Neural progenitor cell (in vitro differentiated cells): ENCODE measurements around the gene PTPRN2. TPM values are rescaled to one million over a fixed set of nuclear protein-coding genes. Genes with fewer than 3 reads are reported as not detected.

Source experiments
- DNase-seq: peaks from one replicate; pipeline ENCODE4 v3.0.0-alpha.2; 2016; ENCODE audit warnings: low spot score
- H2AFZ ChIP-seq: fragments of 200-600 bp; sonication (generic); replicated peaks from 2 replicates; pipeline ENCODE4 v1.6.1; 2016; ENCODE audit warnings: antibody characterized with exemption
- H3F3A ChIP-seq: fragments of 200-600 bp; sonication (generic); 2 replicates; pipeline ENCODE4 v1.6.1; 2016; ENCODE audit warnings: antibody characterized with exemption, low read depth
- H3K27ac ChIP-seq: fragments of 200-600 bp; sonication (generic); 2 replicates; pipeline ENCODE4 v1.5.1; 2016; ENCODE audit warnings: mild to moderate bottlenecking
- H3K27me3 ChIP-seq: fragments of 200-600 bp; sonication (generic); 2 replicates; pipeline ENCODE4 v1.6.1; 2016; ENCODE audit warnings: mild to moderate bottlenecking, moderate library complexity
- H3K36me3 ChIP-seq: fragments of 200-600 bp; sonication (generic); 2 replicates; pipeline ENCODE4 v1.5.1; 2016
- H3K4me1 ChIP-seq: fragments of 200-600 bp; sonication (generic); 2 replicates; pipeline ENCODE4 v1.6.1; 2016; ENCODE audit warnings: mixed run types
- H3K4me2 ChIP-seq: fragments of 200-600 bp; sonication (generic); 2 replicates; pipeline ENCODE4 v1.6.1; 2016
- H3K4me3 ChIP-seq: fragments of 200-600 bp; sonication (generic); 2 replicates; pipeline ENCODE4 v1.5.1; 2016
- H3K79me2 ChIP-seq: fragments of 200-600 bp; sonication (generic); 2 replicates; pipeline ENCODE4 v1.6.1; 2016; ENCODE audit warnings: low read depth
- H3K9ac ChIP-seq: fragments of 200-600 bp; sonication (generic); 2 replicates; pipeline ENCODE4 v1.6.1; 2016
- H3K9me3 ChIP-seq: fragments of 200-600 bp; sonication (generic); 2 replicates; pipeline ENCODE4 v1.5.1; 2016; ENCODE audit warnings: low read depth
- H4K20me1 ChIP-seq: fragments of 200-600 bp; sonication (generic); 2 replicates; pipeline ENCODE4 v1.6.1; 2016; ENCODE audit warnings: low read depth
- H3K27ac Mint-ChIP-seq: 3 replicates; pipeline ENCODE4 v1.8.0; 2021; ENCODE audit warnings: mixed read lengths
- H3K27me3 Mint-ChIP-seq: 2 replicates; pipeline ENCODE4 v1.8.0; 2022; ENCODE audit warnings: low read depth, mild to moderate bottlenecking, inconsistent platforms, moderate library complexity, mixed read lengths; ENCODE audit not compliant: insufficient read depth
- H3K36me3 Mint-ChIP-seq: 3 replicates; pipeline ENCODE4 v1.8.0; 2021; ENCODE audit warnings: mixed read lengths
- H3K4me1 Mint-ChIP-seq: 3 replicates; pipeline ENCODE4 v1.8.0; 2021; ENCODE audit warnings: mixed read lengths
- H3K4me3 Mint-ChIP-seq: 3 replicates; pipeline ENCODE4 v1.8.0; 2021; ENCODE audit warnings: mild to moderate bottlenecking, moderate library complexity, mixed read lengths
- H3K9me3 Mint-ChIP-seq: 3 replicates; pipeline ENCODE4 v1.8.0; 2020; ENCODE audit warnings: mixed read lengths
- EZH2 ChIP-seq: fragments of 200-600 bp; sonication (generic); IDR thresholded peaks from 2 replicates; pipeline ENCODE4 v1.6.1; 2017; ENCODE audit warnings: antibody characterized with exemption, mild to moderate bottlenecking, moderate library complexity
- EZH2phosphoT487 ChIP-seq: fragments of 200-600 bp; sonication (generic); IDR thresholded peaks from 2 replicates; pipeline ENCODE4 v1.6.1; 2017; ENCODE audit warnings: antibody characterized with exemption
- total RNA-seq: library from RNA; depleted of rRNA; stranded (reverse); fragments of >200 nt; gene quantifications from 2 replicates; pipeline ENCODE4 v1.2.3, GENCODE V29; 2015; ENCODE audit warnings: low replicate concordance
- TF ChIP-seq, protein P1 (sequence below): fragments of 200-600 bp; sonication (generic); IDR thresholded peaks from 2 replicates; pipeline ENCODE4 v1.5.1; 2017; ENCODE audit warnings: antibody characterized with exemption, mild to moderate bottlenecking

PTPRN2 gene
- total RNA-seq, 1 donor from 2014 or later = 3.0 TPM

DNA sequence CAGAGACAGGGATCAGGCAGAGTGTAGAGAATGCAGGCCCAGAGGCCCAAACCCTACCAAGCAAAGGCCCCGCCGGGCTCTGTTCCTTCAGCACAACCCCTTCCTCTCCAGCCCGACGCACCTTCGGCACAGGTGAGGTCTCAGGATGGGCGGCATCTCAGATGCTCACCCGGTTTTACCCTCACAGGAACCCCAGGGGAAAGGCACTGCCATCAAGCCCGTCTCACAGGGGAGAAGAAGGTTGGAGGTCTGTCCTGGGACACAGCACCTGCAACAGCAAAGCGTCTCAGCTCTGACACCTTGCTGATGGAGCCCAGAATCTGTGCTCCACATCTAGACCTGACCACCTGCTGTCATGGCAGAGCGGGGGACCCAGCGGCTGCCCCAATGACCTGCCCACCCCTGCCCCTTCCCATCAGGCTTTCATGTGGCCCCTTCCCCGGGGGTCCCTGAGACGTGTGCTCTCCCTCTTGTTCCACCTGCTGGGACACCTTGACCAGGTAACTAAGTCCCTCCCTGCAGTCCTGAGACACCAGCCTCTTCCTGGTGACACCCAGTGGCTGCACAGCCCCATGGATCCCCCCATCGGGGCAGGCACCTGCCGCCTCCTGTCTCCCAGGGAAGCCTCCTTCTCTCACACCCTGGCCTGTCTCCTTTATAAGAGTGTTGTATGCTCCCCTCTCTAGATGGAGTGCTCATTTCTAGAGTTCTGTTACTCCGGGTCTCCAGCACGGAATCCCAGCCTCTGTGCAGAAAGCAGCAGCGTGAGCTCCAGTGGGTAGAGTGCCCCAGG is 935.3 kb downstream of the PTPRN2 start:
- no peaks in the 10 kb centered on the region for H3K27me3 ChIP-seq
- Mint-ChIP-seq H3K4me3 (no peak overlapping the region), H3K27ac (no peak overlapping the region), H3K9me3 (peaks cover 4% of the 10 kb centered on the region), H3K36me3 (peaks cover 37% of the 10 kb centered on the region), H3K27me3 (peaks cover 8% of the 10 kb centered on the region), H3K4me1 (no peaks in the 10 kb centered on the region)
- H3K9me3 ChIP-seq = no peaks in the 10 kb centered on the region
- H3K36me3 ChIP-seq = no peaks in the 10 kb centered on the region
- TF ChIP-seq, protein P1, sequence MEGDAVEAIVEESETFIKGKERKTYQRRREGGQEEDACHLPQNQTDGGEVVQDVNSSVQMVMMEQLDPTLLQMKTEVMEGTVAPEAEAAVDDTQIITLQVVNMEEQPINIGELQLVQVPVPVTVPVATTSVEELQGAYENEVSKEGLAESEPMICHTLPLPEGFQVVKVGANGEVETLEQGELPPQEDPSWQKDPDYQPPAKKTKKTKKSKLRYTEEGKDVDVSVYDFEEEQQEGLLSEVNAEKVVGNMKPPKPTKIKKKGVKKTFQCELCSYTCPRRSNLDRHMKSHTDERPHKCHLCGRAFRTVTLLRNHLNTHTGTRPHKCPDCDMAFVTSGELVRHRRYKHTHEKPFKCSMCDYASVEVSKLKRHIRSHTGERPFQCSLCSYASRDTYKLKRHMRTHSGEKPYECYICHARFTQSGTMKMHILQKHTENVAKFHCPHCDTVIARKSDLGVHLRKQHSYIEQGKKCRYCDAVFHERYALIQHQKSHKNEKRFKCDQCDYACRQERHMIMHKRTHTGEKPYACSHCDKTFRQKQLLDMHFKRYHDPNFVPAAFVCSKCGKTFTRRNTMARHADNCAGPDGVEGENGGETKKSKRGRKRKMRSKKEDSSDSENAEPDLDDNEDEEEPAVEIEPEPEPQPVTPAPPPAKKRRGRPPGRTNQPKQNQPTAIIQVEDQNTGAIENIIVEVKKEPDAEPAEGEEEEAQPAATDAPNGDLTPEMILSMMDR = no peak
- TF ChIP-seq EZH2 = no peak
- TF ChIP-seq EZH2phosphoT487 = no peak
- H4K20me1 ChIP-seq = no peaks in the 10 kb centered on the region
- no peak overlapping the region for H3K4me3 ChIP-seq
- no peak overlapping the region for H3K9ac ChIP-seq
- H3K27ac ChIP-seq = no peak overlapping the region
- H2AFZ ChIP-seq = no peak overlapping the region
- H3K79me2 ChIP-seq = no peaks in the 10 kb centered on the region
- H3K4me2 ChIP-seq = no peak overlapping the region
- no peak for DNase-seq
- H3F3A ChIP-seq = no peaks in the 10 kb centered on the region
- no peaks in the 10 kb centered on the region for H3K4me1 ChIP-seq

DNA sequence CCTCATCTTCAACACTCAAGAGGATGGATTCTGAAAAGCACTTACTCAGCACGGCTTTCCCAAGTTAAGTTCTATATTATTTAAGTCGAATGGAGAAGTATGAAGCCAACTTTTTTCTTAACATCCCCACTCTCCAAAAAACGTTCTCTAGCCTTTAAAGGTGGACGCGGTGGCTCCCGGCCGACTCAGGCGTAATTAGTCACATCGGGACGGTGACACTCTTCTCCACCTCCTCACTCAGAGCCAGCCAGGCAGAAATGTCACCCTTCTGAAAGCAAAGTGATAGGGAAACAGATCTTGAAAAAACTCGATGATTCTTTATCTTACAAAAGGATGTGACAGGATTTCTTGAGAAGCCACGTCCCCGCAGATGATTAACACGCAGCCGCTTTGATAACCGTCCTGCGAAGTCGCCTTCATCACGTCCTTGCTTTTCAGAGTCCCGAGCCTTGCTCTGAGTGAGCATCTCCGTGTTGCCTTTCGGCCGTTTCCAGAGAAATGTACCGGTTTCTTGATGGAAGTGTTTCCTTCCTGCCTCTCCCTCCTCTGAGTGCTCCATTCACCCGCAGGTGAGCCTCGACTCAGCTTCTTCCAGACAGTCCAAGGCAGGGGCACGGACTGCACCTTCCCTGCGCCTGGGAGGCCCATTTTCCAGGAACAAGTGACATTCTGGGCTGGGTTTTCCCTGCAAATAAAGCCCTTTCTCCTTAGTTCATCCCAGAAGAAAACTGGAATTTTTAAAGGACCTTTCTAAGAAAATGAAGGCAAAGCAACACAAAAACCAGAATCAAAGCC is 936.1 kb downstream of the PTPRN2 start:
- Histone ChIP-seq H4K20me1 (no peaks in the 10 kb centered on the region), H3K79me2 (no peaks in the 10 kb centered on the region), H3F3A (no peaks in the 10 kb centered on the region), H3K27me3 (no peaks in the 10 kb centered on the region), H3K4me1 (no peaks in the 10 kb centered on the region), H3K4me3 (no peak overlapping the region), H3K4me2 (no peak overlapping the region), H3K9me3 (no peaks in the 10 kb centered on the region), H3K36me3 (no peaks in the 10 kb centered on the region), H3K9ac (no peak overlapping the region), H2AFZ (no peak overlapping the region), H3K27ac (no peak overlapping the region)
- Mint-ChIP-seq H3K27me3 (peaks cover 8% of the 10 kb centered on the region), H3K27ac (peak overlapping the region; percentile 7), H3K36me3 (peaks cover 37% of the 10 kb centered on the region), H3K4me1 (no peaks in the 10 kb centered on the region), H3K9me3 (peaks cover 4% of the 10 kb centered on the region), H3K4me3 (no peak overlapping the region)
- TF ChIP-seq, protein P1 = no peak
- TF ChIP-seq EZH2phosphoT487 = no peak
- TF ChIP-seq EZH2 = no peak
- DNase-seq = no peak

DNA sequence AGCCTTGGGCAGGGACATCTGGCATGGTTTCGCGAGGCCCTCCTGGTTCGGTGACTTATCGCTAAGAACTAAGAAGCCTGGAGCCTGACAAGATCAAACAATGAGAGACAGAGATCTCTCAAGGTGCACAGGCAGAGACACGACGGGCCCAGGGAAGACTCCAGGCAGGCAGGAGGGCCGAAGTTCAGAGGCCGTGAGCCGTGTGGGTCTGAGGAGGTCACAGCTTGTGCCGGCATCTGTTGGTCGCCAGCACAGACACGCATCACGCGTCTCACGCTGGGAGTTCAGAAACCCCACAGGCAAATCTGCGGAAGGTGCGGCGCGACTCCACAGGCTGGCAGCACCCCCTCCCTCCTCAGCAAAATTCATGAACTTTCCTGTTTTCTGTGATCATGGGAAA is 936.8 kb downstream of the PTPRN2 start:
- Histone ChIP-seq H4K20me1 (no peaks in the 10 kb centered on the region), H3K27me3 (no peaks in the 10 kb centered on the region), H3K27ac (no peak overlapping the region), H3K79me2 (no peaks in the 10 kb centered on the region), H3F3A (no peaks in the 10 kb centered on the region), H3K4me3 (no peak overlapping the region), H3K4me1 (no peaks in the 10 kb centered on the region), H2AFZ (no peak overlapping the region), H3K36me3 (no peaks in the 10 kb centered on the region), H3K9ac (no peak overlapping the region), H3K4me2 (no peak overlapping the region), H3K9me3 (no peaks in the 10 kb centered on the region)
- no peaks in the 10 kb centered on the region for H3K4me1 Mint-ChIP-seq
- peaks cover 38% of the 10 kb centered on the region for H3K36me3 Mint-ChIP-seq
- peaks cover 4% of the 10 kb centered on the region for H3K9me3 Mint-ChIP-seq
- DNase-seq = no peak
- no peak overlapping the region for H3K4me3 Mint-ChIP-seq
- H3K27ac Mint-ChIP-seq = peak overlapping the region; percentile 7
- TF ChIP-seq EZH2 = no peak
- TF ChIP-seq EZH2phosphoT487 = no peak
- TF ChIP-seq, protein P1 = no peak
- H3K27me3 Mint-ChIP-seq = peaks cover 8% of the 10 kb centered on the region
